Activated CD4-positive, alpha-beta memory T cell treated with anti-CD3 and anti-CD28 coated beads, Interleukin-2, amount 10 ng/mL, durations not matched to agents 7 days and 5 days (primary cell): ENCODE results near the gene NAV2. TPM values are rescaled to one million over a fixed set of nuclear protein-coding genes. Genes with fewer than 3 reads are reported as not detected.
"Not testable (repeated sequence)": the region's sequence is repeated elsewhere in the genome, so short reads cannot be mapped to it uniquely, and the experiment has no call there.

Experiments
- CTCF ChIA-PET: fragments of 350-600 bp; sonication (Branson Sonifier 250); formaldehyde crosslinking; loops from one replicate; lab custom pipeline; 2021; ENCODE audit warnings: antibody characterized with exemption, inconsistent platforms; lab: Charles Lee
- POLR2A ChIA-PET: fragments of 350-600 bp; sonication (Branson Sonifier 250); formaldehyde crosslinking; loops from one replicate; lab custom pipeline; 2021; ENCODE audit warnings: antibody characterized with exemption; lab: Charles Lee
- DNase-seq: peaks from one replicate; pipeline ENCODE4 v3.0.0-alpha.2; 2020
- H3K27ac Mint-ChIP-seq: one replicate; pipeline ENCODE4 v1.8.0; 2021; ENCODE audit warnings: mild to moderate bottlenecking, mixed read lengths
- H3K27me3 Mint-ChIP-seq: one replicate; pipeline ENCODE4 v1.8.0; 2021; ENCODE audit warnings: mixed read lengths
- H3K36me3 Mint-ChIP-seq: one replicate; pipeline ENCODE4 v1.8.0; 2021; ENCODE audit warnings: low read depth, mixed read lengths
- H3K4me1 Mint-ChIP-seq: one replicate; pipeline ENCODE4 v1.8.0; 2021; ENCODE audit warnings: mixed read lengths
- H3K4me3 Mint-ChIP-seq: one replicate; pipeline ENCODE4 v1.8.0; 2021; ENCODE audit warnings: mild to moderate bottlenecking, mixed read lengths
- H3K9me3 Mint-ChIP-seq: one replicate; pipeline ENCODE4 v1.8.0; 2021; ENCODE audit warnings: mixed read lengths
- total RNA-seq, 2 experiments: library from RNA; stranded (reverse); gene quantifications; one replicate each; pipeline ENCODE4 v1.2.3, GENCODE V29; 2021

NAV2 gene
- total RNA-seq, 2 experiments from 2014 or later: 0.53 to 0.70 TPM

- H3K27me3 Mint-ChIP-seq, CTCF ChIA-PET, DNase-seq, H3K36me3 Mint-ChIP-seq, H3K27ac Mint-ChIP-seq, H3K4me1 Mint-ChIP-seq, POLR2A ChIA-PET, H3K4me3 Mint-ChIP-seq, H3K9me3 Mint-ChIP-seq: not testable (repeated sequence)
Measured at GRCh38 chr11:20083877-20084276, 371.2 kb downstream of the NAV2 start.

GRCh38 chr11:20084921-20085814 lies 372.5 kb downstream of the NAV2 start:
- Mint-ChIP-seq H3K27ac (no peak overlapping the region), H3K27me3 (no peaks in the 10 kb centered on the region), H3K36me3 (no peaks in the 10 kb centered on the region), H3K9me3 (no peaks in the 10 kb centered on the region), H3K4me3 (no peak overlapping the region), H3K4me1 (peaks cover 14% of the 10 kb centered on the region)
- DNase-seq: no peak
- POLR2A ChIA-PET: no interaction called here
- CTCF ChIA-PET: no interaction called here

- no peak for DNase-seq
- no peaks in the 10 kb centered on the region for H3K36me3 Mint-ChIP-seq
- ChIA-PET POLR2A (no interaction called here), CTCF (no interaction called here)
- peaks cover under 1% of the 10 kb centered on the region for H3K27me3 Mint-ChIP-seq
- H3K4me3 Mint-ChIP-seq: no peak overlapping the region
- H3K27ac Mint-ChIP-seq: no peak overlapping the region
- H3K9me3 Mint-ChIP-seq: no peaks in the 10 kb centered on the region
- peaks cover 14% of the 10 kb centered on the region for H3K4me1 Mint-ChIP-seq
Measured at GRCh38 chr11:20085918-20086317, 373.3 kb downstream of the NAV2 start.

- Mint-ChIP-seq H3K36me3 (no peaks in the 10 kb centered on the region), H3K4me1 (peaks cover 14% of the 10 kb centered on the region), H3K27ac (no peak overlapping the region), H3K4me3 (no peak overlapping the region), H3K9me3 (no peaks in the 10 kb centered on the region), H3K27me3 (peaks cover 6% of the 10 kb centered on the region)
- POLR2A ChIA-PET: no interaction called here
- DNase-seq: no peak
- CTCF ChIA-PET: no interaction called here
Measured at GRCh38 chr11:20087118-20087521, 374.5 kb downstream of the NAV2 start.

- Mint-ChIP-seq H3K4me3 (no peak overlapping the region), H3K9me3 (no peaks in the 10 kb centered on the region)
Measured at GRCh38 chr11:20088397-20089225, 376.0 kb downstream of the NAV2 start.

GRCh38 chr11:20089367-20089766 lies 376.7 kb downstream of the NAV2 start:
- H3K27ac Mint-ChIP-seq: no peak overlapping the region
- no peak overlapping the region for H3K4me3 Mint-ChIP-seq
- H3K36me3 Mint-ChIP-seq: no peaks in the 10 kb centered on the region
- DNase-seq: no peak
- no peaks in the 10 kb centered on the region for H3K9me3 Mint-ChIP-seq
- peaks cover 11% of the 10 kb centered on the region for H3K4me1 Mint-ChIP-seq
- ChIA-PET POLR2A (interaction anchor here (1.3 kb wide), 1 partner anchor 8 kb away, joined by 5 read pairs; no protein-coding TSS in a partner anchor), CTCF (interaction anchor here (1.5 kb wide), 1 partner anchor 13 kb away, joined by 4 read pairs; no protein-coding TSS in a partner anchor)
- H3K27me3 Mint-ChIP-seq: peaks cover 6% of the 10 kb centered on the region

More at GRCh38 chr11:20088397-20089225, 376.0 kb downstream of the NAV2 start:
- peaks cover 6% of the 10 kb centered on the region for H3K27me3 Mint-ChIP-seq
- ChIA-PET POLR2A (interaction anchor here (1.3 kb wide), 1 partner anchor 9 kb away, joined by 5 read pairs; no protein-coding TSS in a partner anchor), CTCF (no interaction called here)
- H3K4me1 Mint-ChIP-seq: peaks cover 14% of the 10 kb centered on the region
- DNase-seq: no peak
- no peak overlapping the region for H3K27ac Mint-ChIP-seq
- no peaks in the 10 kb centered on the region for H3K36me3 Mint-ChIP-seq

GRCh38 chr11:20089796-20090653 lies 377.4 kb downstream of the NAV2 start:
- Mint-ChIP-seq H3K27ac (no peak overlapping the region), H3K9me3 (no peaks in the 10 kb centered on the region), H3K4me1 (peaks cover 11% of the 10 kb centered on the region), H3K36me3 (no peaks in the 10 kb centered on the region), H3K4me3 (no peak overlapping the region), H3K27me3 (peaks cover 6% of the 10 kb centered on the region)
- ChIA-PET CTCF (interaction anchor here (1.5 kb wide), 1 partner anchor 14 kb away, joined by 4 read pairs; no protein-coding TSS in a partner anchor), POLR2A (no interaction called here)
- no peak for DNase-seq

GRCh38 chr11:20090654-20091374 lies 378.2 kb downstream of the NAV2 start:
- DNase-seq: no peak
- Mint-ChIP-seq H3K4me3 (no peak overlapping the region), H3K27me3 (peaks cover 6% of the 10 kb centered on the region), H3K27ac (no peak overlapping the region), H3K36me3 (no peaks in the 10 kb centered on the region), H3K9me3 (no peaks in the 10 kb centered on the region), H3K4me1 (peaks cover 11% of the 10 kb centered on the region)
- POLR2A ChIA-PET: no interaction called here
- CTCF ChIA-PET: interaction anchor here (1.5 kb wide), 1 partner anchor 14 kb away, joined by 4 read pairs; no protein-coding TSS in a partner anchor

- Mint-ChIP-seq H3K4me1 (peaks cover 6% of the 10 kb centered on the region), H3K27ac (no peak overlapping the region), H3K27me3 (peaks cover 6% of the 10 kb centered on the region), H3K4me3 (no peak overlapping the region), H3K9me3 (no peaks in the 10 kb centered on the region), H3K36me3 (no peaks in the 10 kb centered on the region)
- DNase-seq: no peak
- ChIA-PET CTCF (interaction anchor here (0.7 kb wide), 1 partner anchor 253 kb away, joined by 4 read pairs; no protein-coding TSS in a partner anchor), POLR2A (no interaction called here)
Measured at GRCh38 chr11:20093775-20094174, 381.1 kb downstream of the NAV2 start.

- H3K27me3 Mint-ChIP-seq: peaks cover 6% of the 10 kb centered on the region
- CTCF ChIA-PET: no interaction called here
Measured at GRCh38 chr11:20095189-20095588, 382.6 kb downstream of the NAV2 start.

GRCh38 chr11:20097319-20098221 lies 384.9 kb downstream of the NAV2 start:
- Mint-ChIP-seq H3K4me1 (peaks cover 5% of the 10 kb centered on the region), H3K27me3 (no peaks in the 10 kb centered on the region), H3K9me3 (no peaks in the 10 kb centered on the region), H3K27ac (no peak overlapping the region), H3K4me3 (no peak overlapping the region), H3K36me3 (no peaks in the 10 kb centered on the region)
- CTCF ChIA-PET: no interaction called here
- no peak for DNase-seq
- POLR2A ChIA-PET: interaction anchor here (1.7 kb wide), 1 partner anchor 9 kb away, joined by 5 read pairs; no protein-coding TSS in a partner anchor

More at GRCh38 chr11:20095189-20095588, 382.6 kb downstream of the NAV2 start:
- POLR2A ChIA-PET: no interaction called here
- Mint-ChIP-seq H3K9me3 (no peaks in the 10 kb centered on the region), H3K4me3 (no peak overlapping the region), H3K27ac (no peak overlapping the region), H3K4me1 (peaks cover 5% of the 10 kb centered on the region), H3K36me3 (no peaks in the 10 kb centered on the region)
- no peak for DNase-seq
